Colonic mucosa (tissue), 4 donors: Measurements from ENCODE around the gene TOR1AIP1. TPM values are rescaled to one million over a fixed set of nuclear protein-coding genes. Genes with fewer than 3 reads are reported as not detected.

ENCODE experiments used
- DNase-seq: peaks from one replicate; pipeline ENCODE4 v3.0.0-alpha.2; 2020
- H3K27ac ChIP-seq: fragments of 200-600 bp; one replicate; pipeline ENCODE4 v1.8.0; 2021
- H3K27me3 ChIP-seq: fragments of 200-600 bp; one replicate; pipeline ENCODE4 v1.8.0; 2021
- H3K36me3 ChIP-seq: fragments of 200-600 bp; one replicate; pipeline ENCODE4 v1.8.0; 2021
- H3K4me1 ChIP-seq: fragments of 200-600 bp; one replicate; pipeline ENCODE4 v1.8.0; 2021; ENCODE audit warnings: mild to moderate bottlenecking
- H3K4me3 ChIP-seq: fragments of 200-600 bp; one replicate; pipeline ENCODE4 v1.8.0; 2021
- H3K9ac ChIP-seq, 2 donors: one replicate each; pipeline ENCODE4 v1.7.0; 2013; ENCODE audit warnings: control low read depth in 2 of 2, low read depth in 2 of 2, low read length in 2 of 2
- H3K9me3 ChIP-seq: fragments of 200-600 bp; one replicate; pipeline ENCODE4 v1.8.0; 2021
- intact Hi-C: fragments of 100-400 bp; cut with DNase I; formaldehyde crosslinking; loops from one replicate; pipeline ENCODE4 v1.14.1; 2022
- total RNA-seq, 2 donors: library from RNA; stranded (reverse); fragmentation: NEBNext Ultra II Directional in 1 of 2; extraction: Animal tissue kit (Norgen Biotek cat#: 25700) in 1 of 2; gene quantifications; one replicate each; pipeline ENCODE4 v1.2.1, GENCODE V29; 2021
- TF ChIP-seq, protein P1 (sequence below): fragments of 200-600 bp; IDR thresholded peaks from one replicate; pipeline ENCODE4 v1.8.0; 2022; ENCODE audit warnings: antibody characterized with exemption, mild to moderate bottlenecking
- donor health status: healthy.
- donor health status: DM: no; HTN: no; CAD: no.
- donor health status: DM: no; HTN: no; CAD: no.

TOR1AIP1 gene
- total RNA-seq, 2 donors from 2014 or later, result 19.3 to 29.7 TPM

DNA sequence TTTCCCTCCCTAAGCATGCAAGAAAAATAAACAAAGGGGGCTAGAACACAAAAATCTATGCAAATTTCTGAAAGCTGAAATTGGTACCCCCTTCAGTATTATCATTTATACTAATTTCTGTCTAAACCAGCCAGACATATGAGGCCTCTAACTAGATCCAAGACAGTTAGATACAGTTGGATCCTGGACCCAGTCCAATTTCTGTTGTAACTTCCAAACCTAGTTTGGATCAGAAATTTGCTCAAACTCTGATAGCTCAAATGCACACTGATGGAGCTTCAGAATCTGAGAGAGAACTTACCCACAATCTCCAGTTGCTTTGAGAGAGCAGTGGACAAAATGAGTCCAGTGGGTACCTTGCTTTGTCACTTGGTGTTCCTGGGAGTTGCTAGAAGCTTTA lies 84.5 kb downstream of the TOR1AIP1 start:
- Histone ChIP-seq H3K27ac (no peak overlapping the region), H3K27me3 (no peaks in the 10 kb centered on the region), H3K36me3 (no peaks in the 10 kb centered on the region), H3K4me1 (no peaks in the 10 kb centered on the region), H3K9me3 (no peaks in the 10 kb centered on the region), H3K4me3 (no peak overlapping the region), H3K9ac (no peak overlapping the region)
- no peak for DNase-seq
- TF ChIP-seq, protein P1, sequence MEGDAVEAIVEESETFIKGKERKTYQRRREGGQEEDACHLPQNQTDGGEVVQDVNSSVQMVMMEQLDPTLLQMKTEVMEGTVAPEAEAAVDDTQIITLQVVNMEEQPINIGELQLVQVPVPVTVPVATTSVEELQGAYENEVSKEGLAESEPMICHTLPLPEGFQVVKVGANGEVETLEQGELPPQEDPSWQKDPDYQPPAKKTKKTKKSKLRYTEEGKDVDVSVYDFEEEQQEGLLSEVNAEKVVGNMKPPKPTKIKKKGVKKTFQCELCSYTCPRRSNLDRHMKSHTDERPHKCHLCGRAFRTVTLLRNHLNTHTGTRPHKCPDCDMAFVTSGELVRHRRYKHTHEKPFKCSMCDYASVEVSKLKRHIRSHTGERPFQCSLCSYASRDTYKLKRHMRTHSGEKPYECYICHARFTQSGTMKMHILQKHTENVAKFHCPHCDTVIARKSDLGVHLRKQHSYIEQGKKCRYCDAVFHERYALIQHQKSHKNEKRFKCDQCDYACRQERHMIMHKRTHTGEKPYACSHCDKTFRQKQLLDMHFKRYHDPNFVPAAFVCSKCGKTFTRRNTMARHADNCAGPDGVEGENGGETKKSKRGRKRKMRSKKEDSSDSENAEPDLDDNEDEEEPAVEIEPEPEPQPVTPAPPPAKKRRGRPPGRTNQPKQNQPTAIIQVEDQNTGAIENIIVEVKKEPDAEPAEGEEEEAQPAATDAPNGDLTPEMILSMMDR, result no peak
- intact Hi-C loops, result no loop called here

DNA sequence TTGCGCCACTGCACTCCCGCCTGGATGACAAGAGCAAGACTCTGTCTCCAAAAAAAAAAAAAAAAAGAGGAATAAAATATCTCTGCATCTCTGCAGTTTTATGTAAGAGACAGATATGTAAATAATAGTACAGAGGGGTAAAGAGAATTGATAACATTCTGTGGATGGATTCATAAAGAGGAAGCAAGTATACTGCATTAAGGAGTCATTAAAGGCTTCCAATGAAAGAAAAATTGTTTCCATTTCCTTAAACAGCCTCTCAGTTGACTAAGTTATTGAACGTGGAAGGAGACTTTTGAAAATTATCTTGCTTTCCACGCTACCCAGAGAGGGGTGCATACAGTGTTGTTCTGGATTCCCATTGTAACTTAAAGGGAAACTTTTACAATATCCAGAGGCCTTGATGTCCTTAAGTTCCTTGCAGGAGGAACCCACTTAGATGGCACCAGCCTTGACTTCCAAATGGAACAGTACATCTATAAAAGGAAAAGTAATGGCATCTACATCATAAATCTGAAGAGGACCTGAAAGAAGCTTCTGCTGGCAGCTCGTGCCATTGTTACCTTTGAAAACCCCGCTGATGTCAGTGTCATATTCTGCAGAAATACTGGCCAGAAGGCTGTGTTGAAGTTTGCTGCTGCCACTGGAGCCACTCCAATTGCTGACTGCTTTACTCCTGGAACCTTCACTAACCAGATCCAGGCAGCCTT lies 86.4 kb downstream of the TOR1AIP1 start:
- no peak overlapping the region for H3K27ac ChIP-seq
- TF ChIP-seq, protein P1, result no peak

DNA sequence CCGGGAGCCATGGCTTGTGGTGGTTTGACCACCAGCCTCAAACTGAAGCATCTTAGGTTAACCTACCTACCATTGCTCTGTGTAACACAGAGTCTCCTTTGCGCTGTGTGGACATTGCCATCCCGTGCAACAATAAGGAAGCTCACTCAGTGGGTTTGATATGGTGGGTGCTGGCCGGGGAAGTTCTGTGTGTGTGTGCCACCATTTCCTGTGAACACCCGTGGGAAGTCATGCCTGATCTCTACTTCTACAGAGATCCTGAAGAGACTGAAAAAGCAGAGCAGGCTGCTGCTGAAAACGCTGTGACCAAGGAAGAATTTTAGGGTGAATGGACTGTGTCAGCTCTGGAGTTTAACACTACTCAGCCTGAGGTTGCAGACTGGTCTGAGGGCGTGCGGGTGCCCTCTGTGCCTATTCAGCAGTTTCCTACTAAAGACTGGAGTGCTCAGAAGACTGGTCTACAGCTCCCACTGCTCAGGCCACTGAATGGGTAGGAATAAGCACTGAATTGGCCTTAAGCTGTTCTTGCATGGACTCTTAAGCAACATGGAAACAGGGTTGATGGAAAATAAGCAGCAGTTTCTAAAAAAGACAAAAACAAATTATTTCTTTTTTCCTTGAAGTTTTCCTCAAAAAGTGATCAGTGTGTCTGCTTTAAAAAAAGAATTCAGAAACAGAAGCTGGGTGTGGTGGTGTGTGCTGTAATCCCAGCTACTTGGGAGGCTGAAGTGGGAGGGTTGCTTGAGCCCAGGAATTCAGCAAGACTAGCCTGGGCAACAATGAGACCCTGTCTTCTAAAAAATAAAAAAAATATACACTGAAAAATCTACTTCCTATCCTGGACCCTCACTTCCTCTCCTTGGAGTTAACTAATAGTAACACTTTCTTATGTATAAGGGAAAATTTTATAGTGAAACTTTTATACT lies 87.2 kb downstream of the TOR1AIP1 start:
- intact Hi-C loops, result no loop called here
- DNase-seq, result no peak
- no peak overlapping the region for H3K4me3 ChIP-seq

More for the DNA sequence above, 86.4 kb downstream of the TOR1AIP1 start:
- no peaks in the 10 kb centered on the region for H3K27me3 ChIP-seq
- intact Hi-C loops, result no loop called here
- H3K36me3 ChIP-seq, result no peaks in the 10 kb centered on the region
- no peak overlapping the region for H3K9ac ChIP-seq
- no peak overlapping the region for H3K4me3 ChIP-seq
- no peaks in the 10 kb centered on the region for H3K4me1 ChIP-seq
- H3K9me3 ChIP-seq, result no peaks in the 10 kb centered on the region
- no peak for DNase-seq

More for the DNA sequence above, 87.2 kb downstream of the TOR1AIP1 start:
- H3K4me1 ChIP-seq, result no peaks in the 10 kb centered on the region
- H3K27ac ChIP-seq, result no peak overlapping the region
- no peaks in the 10 kb centered on the region for H3K9me3 ChIP-seq
- no peaks in the 10 kb centered on the region for H3K27me3 ChIP-seq
- no peaks in the 10 kb centered on the region for H3K36me3 ChIP-seq
- TF ChIP-seq, protein P1, result no peak
- H3K9ac ChIP-seq, result no peak overlapping the region

Other genes starting within 250 kb of the TOR1AIP1 start
- under 1 TPM; 0.10 to 0.56 TPM for gene FAM163A, start 139.0 kb upstream of the TOR1AIP1 start, total RNA-seq
- 10 to 100 TPM; 66.8 to 76.9 TPM for gene TOR1AIP2, start 4.5 kb upstream of the TOR1AIP1 start, total RNA-seq
- 10 to 100 TPM; 34.7 to 50.6 TPM for gene CEP350, start 72.5 kb downstream of the TOR1AIP1 start, total RNA-seq